SK-N-SH (cell line): Measurements from ENCODE around the gene CCNK. TPM values are rescaled to one million over a fixed set of nuclear protein-coding genes. Genes with fewer than 3 reads are reported as not detected.

Experiments used
- CTCF ChIA-PET: fragments of 300-600, 350-600 bp; formaldehyde crosslinking; extraction: SDS; loops from one replicate; lab custom pipeline; 2021; lab: Yijun Ruan, JAX
- POLR2A ChIA-PET: fragments of 350-600 bp; sonication (Branson Sonifier 250); formaldehyde crosslinking; extraction: SDS; loops from one replicate; lab custom pipeline; 2020; ENCODE audit warnings: antibody characterized with exemption, inconsistent platforms; lab: Yijun Ruan, JAX
- DNase-seq: peaks from one replicate; pipeline ENCODE4 v3.0.0; 2012
- H2AFZ ChIP-seq: fragments of 200-600 bp; sonication (generic); 2 replicates; pipeline ENCODE4 v1.8.1; 2016; ENCODE audit warnings: antibody characterized with exemption, mild to moderate bottlenecking, low read depth
- H3F3A ChIP-seq: fragments of 200-600 bp; sonication (generic); replicated peaks from 2 replicates; pipeline ENCODE3; 2016; ENCODE audit warnings: antibody characterized with exemption, mild to moderate bottlenecking; ENCODE audit not compliant: insufficient read depth
- H3K27ac ChIP-seq, 2 experiments: fragments of 200-500 bp in 1 of 2; fragments of 200-600 bp in 1 of 2; sonication (Bioruptor generic) in 1 of 2; sonication (generic), shearing (Covaris generic) in 1 of 2; 2 replicates each; pipeline versions ENCODE4 v1.5.1 to v1.6.1; 2014 to 2016; ENCODE audit warnings: low read depth in 2 of 2, inconsistent platforms in 1 of 2, low read length in 1 of 2, mild to moderate bottlenecking in 1 of 2, mixed read lengths in 1 of 2
- H3K27me3 ChIP-seq: fragments of 200-600 bp; sonication (generic), shearing (Covaris generic); 2 replicates; pipeline ENCODE4 v1.6.1; 2016; ENCODE audit warnings: mixed run types; ENCODE audit not compliant: insufficient read depth
- H3K36me3 ChIP-seq, 2 experiments: fragments of 200-500 bp in 1 of 2; fragments of 200-600 bp in 1 of 2; sonication (Bioruptor generic) in 1 of 2; sonication (generic) in 1 of 2; replicated peaks in 1 of 2; 2 replicates each; pipeline versions ENCODE3 to v1.5.1; 2014 to 2016; ENCODE audit warnings: low read length in 1 of 2, mild to moderate bottlenecking in 1 of 2; ENCODE audit not compliant: insufficient read depth in 2 of 2, control insufficient read depth in 1 of 2
- H3K4me1 ChIP-seq, 2 experiments: fragments of 200-500 bp in 1 of 2; fragments of 200-600 bp in 1 of 2; sonication (Bioruptor generic) in 1 of 2; sonication (generic), shearing (Covaris generic) in 1 of 2; 2 replicates each; pipeline versions ENCODE4 v1.5.1 to v1.6.1; 2014 to 2016; ENCODE audit warnings: low read depth in 1 of 2, low read length in 1 of 2, mixed run types in 1 of 2; ENCODE audit not compliant: insufficient read depth in 2 of 2, control insufficient read depth in 1 of 2
- H3K4me2 ChIP-seq: fragments of 200-600 bp; sonication (generic), shearing (Covaris generic); 2 replicates; pipeline ENCODE4 v1.6.1; 2017; ENCODE audit warnings: mixed run types
- H3K4me3 ChIP-seq, 2 experiments: fragments of 200-500 bp in 1 of 2; fragments of 200-600 bp in 1 of 2; sonication (Bioruptor generic) in 1 of 2; sonication (generic), shearing (Covaris generic) in 1 of 2; 2 replicates each; pipeline versions ENCODE4 v1.5.1 to v1.8.1; 2014 to 2016; ENCODE audit warnings: low read depth in 2 of 2, inconsistent platforms in 1 of 2, low read length in 1 of 2, mild to moderate bottlenecking in 1 of 2, mixed read lengths in 1 of 2, moderate library complexity in 1 of 2
- H3K79me2 ChIP-seq: fragments of 200-600 bp; sonication (generic); 2 replicates; pipeline ENCODE4 v1.8.1; 2017; ENCODE audit warnings: mild to moderate bottlenecking; ENCODE audit not compliant: insufficient read depth
- H3K9ac ChIP-seq: fragments of 200-600 bp; sonication (generic); 2 replicates; pipeline ENCODE4 v1.6.1; 2017; ENCODE audit warnings: mixed run types
- H3K9me2 ChIP-seq: fragments of 200-600 bp; sonication (generic); 2 replicates; pipeline ENCODE4 v1.6.1; 2017; ENCODE audit warnings: mixed run types
- H3K9me3 ChIP-seq: fragments of 200-600 bp; sonication (generic); 2 replicates; pipeline ENCODE4 v1.6.1; 2017; ENCODE audit warnings: mixed run types, mild to moderate bottlenecking, moderate library complexity
- H4K20me1 ChIP-seq: fragments of 200-600 bp; sonication (generic); 2 replicates; pipeline ENCODE4 v1.6.1; 2017; ENCODE audit warnings: mild to moderate bottlenecking, mixed run types; ENCODE audit not compliant: insufficient read depth
- ELF1 ChIP-seq: IDR thresholded peaks from 2 replicates; pipeline ENCODE4 v1.4.0; 2012
- EP300 ChIP-seq, 2 experiments: IDR thresholded peaks; 2 replicates each; pipeline versions ENCODE4 v1.4.0 to v1.6.1; 2012; ENCODE audit warnings: borderline replicate concordance in 1 of 2, low read depth in 1 of 2, low read length in 1 of 2
- FOXM1 ChIP-seq: IDR thresholded peaks from 2 replicates; pipeline ENCODE4 v1.4.0; 2012; ENCODE audit warnings: low read depth, mild to moderate bottlenecking
- GABPA ChIP-seq: IDR thresholded peaks from 2 replicates; pipeline ENCODE4 v1.4.0; 2012; ENCODE audit warnings: low read depth, mild to moderate bottlenecking
- RAD21 ChIP-seq: IDR thresholded peaks from 2 replicates; pipeline ENCODE4 v1.6.1; 2012; ENCODE audit warnings: mild to moderate bottlenecking, low read length
- RFX5 ChIP-seq: IDR thresholded peaks from 2 replicates; pipeline ENCODE4 v1.6.1; 2012; ENCODE audit warnings: mild to moderate bottlenecking, improper control_type of control experiment, low read length
- RXRA ChIP-seq: IDR thresholded peaks from 2 replicates; pipeline ENCODE4 v1.4.0; 2012; ENCODE audit warnings: low read depth, mild to moderate bottlenecking, borderline replicate concordance
- TEAD4 ChIP-seq: IDR thresholded peaks from 2 replicates; pipeline ENCODE4 v1.4.0; 2012; ENCODE audit warnings: mild to moderate bottlenecking, borderline replicate concordance; ENCODE audit not compliant: insufficient read depth
- WGBS: methylation state at CpG from one replicate; pipeline ENCODE4 v1.1.6; 2017; ENCODE audit warnings: low lambda C conversion rate; 5-methylcytosine and 5-hydroxymethylcytosine counted together
- polyA plus RNA-seq, 3 experiments: library from polyadenylated mRNA; depleted of rRNA; stranded (reverse); fragments of >200 nt; gene quantifications; 2 replicates each; pipeline ENCODE4 v1.2.3, GENCODE V29; 2012
- TF ChIP-seq, protein P1 (sequence below): fragments of 150-350 bp; IDR thresholded peaks from 2 replicates; pipeline ENCODE4 v1.6.1; 2017; ENCODE audit warnings: antibody characterized with exemption, low read length, low read depth, borderline replicate concordance
- TF ChIP-seq, protein P2 (sequence below): IDR thresholded peaks from 2 replicates; pipeline ENCODE4 v1.6.1; 2012; ENCODE audit warnings: mild to moderate bottlenecking, low read depth, low read length, moderate library complexity
- TF ChIP-seq, protein P3 (sequence below): IDR thresholded peaks from 2 replicates; pipeline ENCODE4; 2012

The CCNK gene
- polyA plus RNA-seq, 1 of the 3 experiments (the other 2 are of a cell fraction), result 14.6 TPM

DNA sequence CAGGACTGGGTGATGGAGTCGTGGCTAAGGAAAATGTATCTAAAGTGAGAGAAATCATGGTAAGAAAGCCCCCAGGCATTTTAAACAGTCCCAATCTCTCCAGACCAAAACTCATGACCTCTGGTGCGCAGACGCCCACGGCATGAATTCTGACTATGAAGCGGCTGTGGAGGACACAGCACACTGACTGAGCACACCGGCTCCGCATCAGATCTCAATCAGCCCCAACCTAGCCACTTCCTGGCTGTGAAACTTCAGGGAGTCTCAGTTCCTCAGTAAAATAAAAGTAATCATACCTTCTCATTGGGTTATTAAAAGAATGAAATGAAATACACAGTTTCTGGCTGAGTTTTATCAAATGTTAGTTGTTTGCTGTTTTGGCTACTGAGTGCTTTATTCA is 39.3 kb upstream of the CCNK start:
- CTCF ChIA-PET, result interaction anchor here (1.1 kb wide), 1 partner anchor 20 kb away, joined by 3 read pairs; no protein-coding TSS in a partner anchor
- Histone ChIP-seq H3K4me1 (no peaks in the 10 kb centered on the region; a peak in 1 of 4 replicates), H3F3A (no peaks in the 10 kb centered on the region), H3K9ac (no peak overlapping the region), H3K9me2 (no peaks in the 10 kb centered on the region), H3K4me3 (no peak overlapping the region), H3K79me2 (no peaks in the 10 kb centered on the region), H3K27ac (no peak overlapping the region), H4K20me1 (no peaks in the 10 kb centered on the region), H3K27me3 (no peaks in the 10 kb centered on the region), H3K36me3 (peaks cover 3 to 16% of the 10 kb centered on the region in 2 experiments), H3K4me2 (no peak overlapping the region), H3K9me3 (no peaks in the 10 kb centered on the region), H2AFZ (no peak overlapping the region)
- TF ChIP-seq ELF1, result no peak
- no peak for TF ChIP-seq RAD21
- DNase-seq, result no peak
- WGBS, result 98% methylated on average over 7 of the region's 7 CpGs
- POLR2A ChIA-PET, result no interaction called here

DNA sequence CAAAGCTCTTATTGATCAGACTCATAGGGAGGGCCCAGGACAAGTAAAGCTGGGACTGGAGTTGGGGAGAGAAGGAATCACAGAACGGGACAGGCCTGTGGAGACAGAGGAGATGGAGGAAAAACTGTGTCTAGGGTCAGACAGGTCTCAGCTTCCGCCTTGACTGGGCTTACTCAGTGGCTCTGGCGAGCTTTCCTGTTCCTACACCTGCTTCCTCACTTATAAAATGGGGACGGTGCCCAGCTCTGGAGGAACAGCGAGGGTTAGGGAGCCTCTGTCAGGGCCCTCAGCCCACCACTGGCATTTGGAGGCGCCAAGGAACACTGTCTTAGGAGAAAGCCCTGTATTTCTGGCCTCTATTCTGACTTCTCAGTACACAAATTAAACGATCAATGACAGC is 35.3 kb upstream of the CCNK start:
- CTCF ChIA-PET, result interaction anchor here (0.7 to 1.2 kb wide), 2 partner anchors 16 to 83 kb away, joined by 3 read pairs; no protein-coding TSS in a partner anchor

More for the DNA sequence above, 35.3 kb upstream of the CCNK start:
- Histone ChIP-seq H3K9me2 (no peaks in the 10 kb centered on the region), H3K4me3 (no peak overlapping the region), H3K9me3 (no peaks in the 10 kb centered on the region), H3K9ac (no peak overlapping the region), H4K20me1 (no peaks in the 10 kb centered on the region), H3K4me2 (no peak overlapping the region), H3K27ac (no peak overlapping the region), H2AFZ (no peak overlapping the region), H3K36me3 (peaks cover 13 to 45% of the 10 kb centered on the region in 2 experiments), H3F3A (peaks cover 3% of the 10 kb centered on the region)
- 91% methylated on average over 5 of the region's 7 CpGs for WGBS
- POLR2A ChIA-PET, result no interaction called here
- no peak for DNase-seq
- no peak for TF ChIP-seq EP300 (IDR thresholded peaks at IDR 0.05; ENCODE audit: borderline replicate concordance in 1 of 2, low read depth in 1 of 2, low read length in 1 of 2)
- TF ChIP-seq, protein P1, sequence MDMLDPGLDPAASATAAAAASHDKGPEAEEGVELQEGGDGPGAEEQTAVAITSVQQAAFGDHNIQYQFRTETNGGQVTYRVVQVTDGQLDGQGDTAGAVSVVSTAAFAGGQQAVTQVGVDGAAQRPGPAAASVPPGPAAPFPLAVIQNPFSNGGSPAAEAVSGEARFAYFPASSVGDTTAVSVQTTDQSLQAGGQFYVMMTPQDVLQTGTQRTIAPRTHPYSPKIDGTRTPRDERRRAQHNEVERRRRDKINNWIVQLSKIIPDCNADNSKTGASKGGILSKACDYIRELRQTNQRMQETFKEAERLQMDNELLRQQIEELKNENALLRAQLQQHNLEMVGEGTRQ, result no peak
- TF ChIP-seq RXRA, result no peak
- TF ChIP-seq, protein P2, sequence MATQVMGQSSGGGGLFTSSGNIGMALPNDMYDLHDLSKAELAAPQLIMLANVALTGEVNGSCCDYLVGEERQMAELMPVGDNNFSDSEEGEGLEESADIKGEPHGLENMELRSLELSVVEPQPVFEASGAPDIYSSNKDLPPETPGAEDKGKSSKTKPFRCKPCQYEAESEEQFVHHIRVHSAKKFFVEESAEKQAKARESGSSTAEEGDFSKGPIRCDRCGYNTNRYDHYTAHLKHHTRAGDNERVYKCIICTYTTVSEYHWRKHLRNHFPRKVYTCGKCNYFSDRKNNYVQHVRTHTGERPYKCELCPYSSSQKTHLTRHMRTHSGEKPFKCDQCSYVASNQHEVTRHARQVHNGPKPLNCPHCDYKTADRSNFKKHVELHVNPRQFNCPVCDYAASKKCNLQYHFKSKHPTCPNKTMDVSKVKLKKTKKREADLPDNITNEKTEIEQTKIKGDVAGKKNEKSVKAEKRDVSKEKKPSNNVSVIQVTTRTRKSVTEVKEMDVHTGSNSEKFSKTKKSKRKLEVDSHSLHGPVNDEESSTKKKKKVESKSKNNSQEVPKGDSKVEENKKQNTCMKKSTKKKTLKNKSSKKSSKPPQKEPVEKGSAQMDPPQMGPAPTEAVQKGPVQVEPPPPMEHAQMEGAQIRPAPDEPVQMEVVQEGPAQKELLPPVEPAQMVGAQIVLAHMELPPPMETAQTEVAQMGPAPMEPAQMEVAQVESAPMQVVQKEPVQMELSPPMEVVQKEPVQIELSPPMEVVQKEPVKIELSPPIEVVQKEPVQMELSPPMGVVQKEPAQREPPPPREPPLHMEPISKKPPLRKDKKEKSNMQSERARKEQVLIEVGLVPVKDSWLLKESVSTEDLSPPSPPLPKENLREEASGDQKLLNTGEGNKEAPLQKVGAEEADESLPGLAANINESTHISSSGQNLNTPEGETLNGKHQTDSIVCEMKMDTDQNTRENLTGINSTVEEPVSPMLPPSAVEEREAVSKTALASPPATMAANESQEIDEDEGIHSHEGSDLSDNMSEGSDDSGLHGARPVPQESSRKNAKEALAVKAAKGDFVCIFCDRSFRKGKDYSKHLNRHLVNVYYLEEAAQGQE, result no peak
- no peak for TF ChIP-seq FOXM1
- TF ChIP-seq RAD21, result no peak
- no peak for TF ChIP-seq RFX5
- TF ChIP-seq, protein P3, sequence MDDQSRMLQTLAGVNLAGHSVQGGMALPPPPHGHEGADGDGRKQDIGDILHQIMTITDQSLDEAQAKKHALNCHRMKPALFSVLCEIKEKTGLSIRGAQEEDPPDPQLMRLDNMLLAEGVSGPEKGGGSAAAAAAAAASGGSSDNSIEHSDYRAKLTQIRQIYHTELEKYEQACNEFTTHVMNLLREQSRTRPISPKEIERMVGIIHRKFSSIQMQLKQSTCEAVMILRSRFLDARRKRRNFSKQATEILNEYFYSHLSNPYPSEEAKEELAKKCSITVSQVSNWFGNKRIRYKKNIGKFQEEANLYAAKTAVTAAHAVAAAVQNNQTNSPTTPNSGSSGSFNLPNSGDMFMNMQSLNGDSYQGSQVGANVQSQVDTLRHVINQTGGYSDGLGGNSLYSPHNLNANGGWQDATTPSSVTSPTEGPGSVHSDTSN, result no peak
- no peak for TF ChIP-seq GABPA
- TF ChIP-seq TEAD4, result no peak
- TF ChIP-seq, all 33 proteins: peak for 0
- Histone ChIP-seq H3K79me2 (no peaks in the 10 kb centered on the region), H3K27me3 (no peaks in the 10 kb centered on the region), H3K4me1 (no peaks in the 10 kb centered on the region; a peak in 1 of 4 replicates)
